Astrocyte of the spinal cord (primary cell): ENCODE results near the gene MFN1.

Source experiments
- DNase-seq: peaks from one replicate; pipeline ENCODE4 v3.0.0; 2011; ENCODE audit warnings: low read depth, low spot score
- H3K4me3 ChIP-seq: 2 replicates; pipeline ENCODE4 v1.5.1; 2011; ENCODE audit warnings: low read depth, mild to moderate bottlenecking, low read length, moderate library complexity
- CTCF ChIP-seq: IDR thresholded peaks from 2 replicates; pipeline ENCODE4 v1.5.1; 2012; ENCODE audit warnings: low read depth, mild to moderate bottlenecking, low read length, inconsistent platforms
- in situ Hi-C: cut with HindIII; loops from 2 replicates; pipeline ENCODE4 v1.10.0; 2017; ENCODE audit warnings: low sequenced_read_pairs

MFN1 gene

GRCh38 chr3:179404307-179404706, 56.8 kb downstream of the MFN1 start:
- DNase-seq, result no peak
- no peak for TF ChIP-seq CTCF
- no peak overlapping the region for H3K4me3 ChIP-seq
- in situ Hi-C loops, result no loop called here

- in situ Hi-C loops, result no loop called here
- TF ChIP-seq CTCF, result no peak
- no peak overlapping the region for H3K4me3 ChIP-seq
- peak; percentile 12 for DNase-seq
Measured at GRCh38 chr3:179410331-179410730, 62.8 kb downstream of the MFN1 start.

- DNase-seq, result no peak
- no peak for TF ChIP-seq CTCF
- no peak overlapping the region for H3K4me3 ChIP-seq
- in situ Hi-C loops, result no loop called here
Measured at GRCh38 chr3:179410999-179411398, 63.5 kb downstream of the MFN1 start.

- in situ Hi-C loops, result no loop called here
Measured at GRCh38 chr3:179414804-179415203, 67.3 kb downstream of the MFN1 start.

GRCh38 chr3:179415377-179415776, 67.9 kb downstream of the MFN1 start:
- in situ Hi-C loops, result no loop called here
- TF ChIP-seq CTCF, result no peak
- H3K4me3 ChIP-seq, result no peak overlapping the region
- no peak for DNase-seq

More at GRCh38 chr3:179414804-179415203, 67.3 kb downstream of the MFN1 start:
- DNase-seq, result no peak
- H3K4me3 ChIP-seq, result no peak overlapping the region
- no peak for TF ChIP-seq CTCF

- TF ChIP-seq CTCF, result no peak
- no peak for DNase-seq
- in situ Hi-C loops, result no loop called here
- no peak overlapping the region for H3K4me3 ChIP-seq
Measured at GRCh38 chr3:179416681-179417080, 69.2 kb downstream of the MFN1 start.

- TF ChIP-seq CTCF, result no peak
- DNase-seq, result no peak
- H3K4me3 ChIP-seq, result no peak overlapping the region
- in situ Hi-C loops, result no loop called here
Measured at GRCh38 chr3:179418610-179419009, 71.1 kb downstream of the MFN1 start.
